ENCODE measurements around the gene TWNK.

DNA sequence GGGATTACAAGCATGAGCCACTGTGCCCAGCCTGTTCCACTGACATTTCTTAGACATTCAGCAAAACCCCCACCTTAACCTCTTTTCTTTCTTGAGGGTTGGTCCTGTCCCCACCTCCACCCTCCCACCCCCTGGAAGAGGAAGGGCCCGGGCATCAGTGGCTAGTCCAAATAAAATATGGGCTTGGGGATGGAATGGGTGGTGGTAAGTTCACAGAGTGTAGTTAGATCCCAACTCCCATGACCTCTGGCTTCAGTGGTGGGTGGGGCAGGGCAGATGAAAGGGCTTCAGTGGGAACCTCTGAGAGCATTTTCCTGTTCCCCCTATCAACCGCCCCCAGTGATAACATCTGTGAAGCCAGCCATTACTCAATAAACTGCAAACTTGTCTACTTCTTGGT, 53.5 kb downstream of the TWNK start:
- TF ChIP-seq, protein P1, sequence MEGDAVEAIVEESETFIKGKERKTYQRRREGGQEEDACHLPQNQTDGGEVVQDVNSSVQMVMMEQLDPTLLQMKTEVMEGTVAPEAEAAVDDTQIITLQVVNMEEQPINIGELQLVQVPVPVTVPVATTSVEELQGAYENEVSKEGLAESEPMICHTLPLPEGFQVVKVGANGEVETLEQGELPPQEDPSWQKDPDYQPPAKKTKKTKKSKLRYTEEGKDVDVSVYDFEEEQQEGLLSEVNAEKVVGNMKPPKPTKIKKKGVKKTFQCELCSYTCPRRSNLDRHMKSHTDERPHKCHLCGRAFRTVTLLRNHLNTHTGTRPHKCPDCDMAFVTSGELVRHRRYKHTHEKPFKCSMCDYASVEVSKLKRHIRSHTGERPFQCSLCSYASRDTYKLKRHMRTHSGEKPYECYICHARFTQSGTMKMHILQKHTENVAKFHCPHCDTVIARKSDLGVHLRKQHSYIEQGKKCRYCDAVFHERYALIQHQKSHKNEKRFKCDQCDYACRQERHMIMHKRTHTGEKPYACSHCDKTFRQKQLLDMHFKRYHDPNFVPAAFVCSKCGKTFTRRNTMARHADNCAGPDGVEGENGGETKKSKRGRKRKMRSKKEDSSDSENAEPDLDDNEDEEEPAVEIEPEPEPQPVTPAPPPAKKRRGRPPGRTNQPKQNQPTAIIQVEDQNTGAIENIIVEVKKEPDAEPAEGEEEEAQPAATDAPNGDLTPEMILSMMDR (IDR thresholded peaks at IDR 0.05; ENCODE audit: extremely low read depth in 1 of 2, insufficient read depth in 1 of 2, low read depth in 1 of 2, low read length in 2 of 2): no peak
- TF ChIP-seq JUN (IDR thresholded peaks at IDR 0.05; ENCODE audit: borderline replicate concordance, insufficient read depth, insufficient read length, low read depth): no peak
- TF ChIP-seq POLR2A (IDR thresholded peaks at IDR 0.05; ENCODE audit: low read depth, low read length): no peak
- TF ChIP-seq EZH2 (IDR thresholded peaks at IDR 0.05; ENCODE audit: borderline replicate concordance, low read depth, low read length, severe bottlenecking): no peak
